SK-N-SH treated with all-trans-retinoic acid at 6 μM for 48 hours (cell line): ENCODE measurements around the gene HCFC1.

ENCODE experiments used
- ATAC-seq: fragments of 200-7000 bp; cut with Tn5 transposase; 3 replicates; pipeline ENCODE4 v1.9.1; 2020; ENCODE audit warnings: mild to moderate bottlenecking, moderate library complexity
- ARNTL ChIP-seq: fragments of 450-650 bp; formaldehyde crosslinking; IDR thresholded peaks from 2 replicates; pipeline ENCODE4 v1.5.0; 2020; ENCODE audit warnings: low read depth, mild to moderate bottlenecking, moderate library complexity, borderline replicate concordance
- BACH2 ChIP-seq: fragments of 250-450 bp; sonication (Bioruptor Pico); IDR thresholded peaks from 2 replicates; pipeline ENCODE4 v1.9.0; 2021; ENCODE audit warnings: mild to moderate bottlenecking, borderline replicate concordance
- CSDC2 ChIP-seq: fragments of 250-450 bp; sonication (Bioruptor Pico); IDR thresholded peaks from 2 replicates; pipeline ENCODE4 v1.5.0; 2020; ENCODE audit warnings: mild to moderate bottlenecking, moderate library complexity
- CSRNP3 ChIP-seq: fragments of 250-450 bp; sonication (Bioruptor Pico); IDR thresholded peaks from 2 replicates; pipeline ENCODE4 v1.5.1; 2021; ENCODE audit warnings: mild to moderate bottlenecking, moderate library complexity
- ESRRG ChIP-seq: fragments of 250-450 bp; sonication (Bioruptor Pico); IDR thresholded peaks from 2 replicates; pipeline ENCODE4 v1.6.1; 2021; ENCODE audit warnings: mild to moderate bottlenecking
- GLIS3 ChIP-seq: fragments of 250-450 bp; sonication (Bioruptor Pico); IDR thresholded peaks from 2 replicates; pipeline ENCODE4 v1.5.0; 2020; ENCODE audit warnings: mild to moderate bottlenecking, moderate library complexity
- ISL1 ChIP-seq: fragments of 250-450 bp; sonication (Bioruptor Pico); IDR thresholded peaks from 2 replicates; pipeline ENCODE4 v2.1.2; 2022; ENCODE audit warnings: mild to moderate bottlenecking, moderate library complexity
- OSR1 ChIP-seq: fragments of 250-450 bp; sonication (Bioruptor Pico); IDR thresholded peaks from 2 replicates; pipeline ENCODE4 v1.8.0; 2022; ENCODE audit warnings: moderate library complexity, mild to moderate bottlenecking, inconsistent platforms
- TCF4 ChIP-seq: fragments of 250-450 bp; sonication (Bioruptor Pico); IDR thresholded peaks from 2 replicates; pipeline ENCODE4 v1.8.0; 2021; ENCODE audit warnings: mild to moderate bottlenecking, moderate library complexity, borderline replicate concordance
- TOX ChIP-seq: fragments of 250-450 bp; sonication (Bioruptor Pico); IDR thresholded peaks from 2 replicates; pipeline ENCODE4 v1.8.0; 2021; ENCODE audit warnings: mild to moderate bottlenecking, moderate library complexity, borderline replicate concordance
- ZFP3 ChIP-seq: fragments of 250-450 bp; sonication (Bioruptor Pico); IDR thresholded peaks from 2 replicates; pipeline ENCODE4 v1.5.0; 2020; ENCODE audit warnings: mild to moderate bottlenecking, moderate library complexity
- ZFP30 ChIP-seq: fragments of 450-650 bp; formaldehyde crosslinking; IDR thresholded peaks from 2 replicates; pipeline ENCODE4 v1.5.0; 2022; ENCODE audit warnings: mild to moderate bottlenecking, moderate library complexity
- ZNF565 ChIP-seq: fragments of 450-650 bp; formaldehyde crosslinking; conservative IDR thresholded peaks from 2 replicates; pipeline ENCODE4 v1.5.0; 2020; ENCODE audit warnings: low read depth, mild to moderate bottlenecking, moderate library complexity
- ZNF70 ChIP-seq: fragments of 450-650 bp; formaldehyde crosslinking; IDR thresholded peaks from 2 replicates; pipeline ENCODE4 v1.5.0; 2020; ENCODE audit warnings: mild to moderate bottlenecking, moderate library complexity
- ZNF8 ChIP-seq: fragments of 450-650 bp; formaldehyde crosslinking; IDR thresholded peaks from 2 replicates; pipeline ENCODE4 v1.5.0; 2020; ENCODE audit warnings: mild to moderate bottlenecking, moderate library complexity
- TF ChIP-seq, protein P1 (sequence below): fragments of 250-450 bp; sonication (Bioruptor Pico); IDR thresholded peaks from 2 replicates; pipeline ENCODE4 v1.5.0; 2020; ENCODE audit warnings: mild to moderate bottlenecking, moderate library complexity
- TF ChIP-seq, protein P2 (sequence below): fragments of 250-450 bp; sonication (Bioruptor Pico); IDR thresholded peaks from 2 replicates; pipeline ENCODE4 v1.8.0; 2021; ENCODE audit warnings: low read depth, mild to moderate bottlenecking, moderate library complexity, borderline replicate concordance
- TF ChIP-seq, protein P3 (sequence below): fragments of 250-450 bp; sonication (Bioruptor Pico); IDR thresholded peaks from 2 replicates; pipeline ENCODE4 v1.8.0; 2020; ENCODE audit warnings: mild to moderate bottlenecking, moderate library complexity, borderline replicate concordance

The HCFC1 gene

DNA sequence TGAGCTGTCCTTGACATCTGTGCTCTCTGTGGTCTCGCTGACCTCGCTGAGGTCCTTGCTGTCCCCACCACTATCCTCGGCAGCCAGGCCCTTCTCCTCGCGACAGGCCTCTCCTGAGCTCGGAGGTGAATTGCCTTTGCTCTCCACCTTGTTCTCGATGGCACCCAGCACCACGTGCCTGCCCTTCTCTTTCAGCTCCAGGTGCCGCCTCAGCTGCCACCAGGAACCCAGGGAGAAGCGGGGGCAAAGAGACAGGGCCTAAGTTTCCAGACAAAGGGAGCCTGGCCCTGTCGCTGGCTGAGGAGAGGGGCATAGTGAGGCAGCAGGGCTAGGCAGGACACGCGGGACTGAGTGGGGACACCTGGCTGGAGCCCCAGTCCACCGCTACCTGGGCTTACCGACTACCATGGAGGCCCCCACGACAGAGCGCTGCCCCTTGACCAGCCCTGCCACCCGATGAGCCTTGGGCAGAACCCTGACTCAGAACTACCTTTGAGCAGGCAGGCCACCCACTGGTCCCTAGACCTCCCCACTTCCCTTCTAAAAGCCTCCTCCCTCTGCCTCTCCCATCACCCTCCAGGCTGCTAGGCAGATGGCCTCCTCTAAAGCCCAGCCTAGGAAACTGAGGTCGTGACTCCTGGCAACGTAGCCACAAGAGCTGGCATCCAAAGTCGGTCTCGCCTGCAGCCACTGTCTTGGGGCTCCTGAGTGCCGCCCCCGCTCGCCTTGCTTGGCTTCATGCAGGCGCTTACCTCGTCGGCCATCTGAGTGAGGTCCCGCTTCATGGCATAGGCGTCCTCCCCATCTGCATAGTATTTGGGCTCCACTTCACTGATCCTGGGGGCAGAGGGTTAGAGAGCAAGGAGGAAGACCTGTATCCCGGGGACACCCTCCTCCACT lies 41.4 kb downstream of the HCFC1 start (continued):
- TF ChIP-seq, protein P1, sequence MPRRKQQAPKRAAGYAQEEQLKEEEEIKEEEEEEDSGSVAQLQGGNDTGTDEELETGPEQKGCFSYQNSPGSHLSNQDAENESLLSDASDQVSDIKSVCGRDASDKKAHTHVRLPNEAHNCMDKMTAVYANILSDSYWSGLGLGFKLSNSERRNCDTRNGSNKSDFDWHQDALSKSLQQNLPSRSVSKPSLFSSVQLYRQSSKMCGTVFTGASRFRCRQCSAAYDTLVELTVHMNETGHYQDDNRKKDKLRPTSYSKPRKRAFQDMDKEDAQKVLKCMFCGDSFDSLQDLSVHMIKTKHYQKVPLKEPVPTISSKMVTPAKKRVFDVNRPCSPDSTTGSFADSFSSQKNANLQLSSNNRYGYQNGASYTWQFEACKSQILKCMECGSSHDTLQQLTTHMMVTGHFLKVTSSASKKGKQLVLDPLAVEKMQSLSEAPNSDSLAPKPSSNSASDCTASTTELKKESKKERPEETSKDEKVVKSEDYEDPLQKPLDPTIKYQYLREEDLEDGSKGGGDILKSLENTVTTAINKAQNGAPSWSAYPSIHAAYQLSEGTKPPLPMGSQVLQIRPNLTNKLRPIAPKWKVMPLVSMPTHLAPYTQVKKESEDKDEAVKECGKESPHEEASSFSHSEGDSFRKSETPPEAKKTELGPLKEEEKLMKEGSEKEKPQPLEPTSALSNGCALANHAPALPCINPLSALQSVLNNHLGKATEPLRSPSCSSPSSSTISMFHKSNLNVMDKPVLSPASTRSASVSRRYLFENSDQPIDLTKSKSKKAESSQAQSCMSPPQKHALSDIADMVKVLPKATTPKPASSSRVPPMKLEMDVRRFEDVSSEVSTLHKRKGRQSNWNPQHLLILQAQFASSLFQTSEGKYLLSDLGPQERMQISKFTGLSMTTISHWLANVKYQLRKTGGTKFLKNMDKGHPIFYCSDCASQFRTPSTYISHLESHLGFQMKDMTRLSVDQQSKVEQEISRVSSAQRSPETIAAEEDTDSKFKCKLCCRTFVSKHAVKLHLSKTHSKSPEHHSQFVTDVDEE (CRISPR knock-in tag), result no peak
- no peak for TF ChIP-seq ESRRG (CRISPR knock-in tag)
- TF ChIP-seq, protein P2, sequence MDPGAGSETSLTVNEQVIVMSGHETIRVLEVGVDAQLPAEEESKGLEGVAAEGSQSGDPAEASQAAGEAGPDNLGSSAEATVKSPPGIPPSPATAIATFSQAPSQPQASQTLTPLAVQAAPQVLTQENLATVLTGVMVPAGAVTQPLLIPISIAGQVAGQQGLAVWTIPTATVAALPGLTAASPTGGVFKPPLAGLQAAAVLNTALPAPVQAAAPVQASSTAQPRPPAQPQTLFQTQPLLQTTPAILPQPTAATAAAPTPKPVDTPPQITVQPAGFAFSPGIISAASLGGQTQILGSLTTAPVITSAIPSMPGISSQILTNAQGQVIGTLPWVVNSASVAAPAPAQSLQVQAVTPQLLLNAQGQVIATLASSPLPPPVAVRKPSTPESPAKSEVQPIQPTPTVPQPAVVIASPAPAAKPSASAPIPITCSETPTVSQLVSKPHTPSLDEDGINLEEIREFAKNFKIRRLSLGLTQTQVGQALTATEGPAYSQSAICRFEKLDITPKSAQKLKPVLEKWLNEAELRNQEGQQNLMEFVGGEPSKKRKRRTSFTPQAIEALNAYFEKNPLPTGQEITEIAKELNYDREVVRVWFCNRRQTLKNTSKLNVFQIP (CRISPR knock-in tag), result no peak
- no peak for TF ChIP-seq ZNF8 (CRISPR knock-in tag)
- TF ChIP-seq, all 23 proteins: peak for 0

DNA sequence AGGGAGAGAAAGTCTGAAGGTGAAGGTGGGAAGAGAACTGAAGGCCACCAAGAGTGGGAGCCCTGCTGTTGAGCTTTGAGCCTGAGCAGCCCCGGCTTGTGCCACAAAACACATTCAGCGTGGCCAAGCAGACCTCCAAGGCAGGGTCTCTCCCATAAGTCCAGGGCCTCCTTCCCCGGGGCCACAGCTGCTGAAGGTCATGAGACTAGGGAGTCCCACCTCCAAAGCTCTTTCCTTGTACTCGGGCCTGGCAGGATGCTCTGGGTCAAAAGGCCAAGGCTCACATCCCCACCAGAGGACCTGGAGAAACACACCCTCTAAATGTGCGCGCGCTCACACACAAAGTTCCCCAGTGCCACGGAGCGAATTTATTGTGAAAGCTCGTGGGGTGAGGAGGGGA lies 42.0 kb downstream of the HCFC1 start:
- TF ChIP-seq BACH2 (CRISPR knock-in tag) (no peak), GLIS3 (CRISPR knock-in tag) (no peak), ARNTL (CRISPR knock-in tag) (no peak), ISL1 (CRISPR knock-in tag) (no peak), TOX (no peak), ZNF8 (CRISPR knock-in tag) (no peak)
- TF ChIP-seq, protein P3, sequence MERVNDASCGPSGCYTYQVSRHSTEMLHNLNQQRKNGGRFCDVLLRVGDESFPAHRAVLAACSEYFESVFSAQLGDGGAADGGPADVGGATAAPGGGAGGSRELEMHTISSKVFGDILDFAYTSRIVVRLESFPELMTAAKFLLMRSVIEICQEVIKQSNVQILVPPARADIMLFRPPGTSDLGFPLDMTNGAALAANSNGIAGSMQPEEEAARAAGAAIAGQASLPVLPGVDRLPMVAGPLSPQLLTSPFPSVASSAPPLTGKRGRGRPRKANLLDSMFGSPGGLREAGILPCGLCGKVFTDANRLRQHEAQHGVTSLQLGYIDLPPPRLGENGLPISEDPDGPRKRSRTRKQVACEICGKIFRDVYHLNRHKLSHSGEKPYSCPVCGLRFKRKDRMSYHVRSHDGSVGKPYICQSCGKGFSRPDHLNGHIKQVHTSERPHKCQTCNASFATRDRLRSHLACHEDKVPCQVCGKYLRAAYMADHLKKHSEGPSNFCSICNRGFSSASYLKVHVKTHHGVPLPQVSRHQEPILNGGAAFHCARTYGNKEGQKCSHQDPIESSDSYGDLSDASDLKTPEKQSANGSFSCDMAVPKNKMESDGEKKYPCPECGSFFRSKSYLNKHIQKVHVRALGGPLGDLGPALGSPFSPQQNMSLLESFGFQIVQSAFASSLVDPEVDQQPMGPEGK (CRISPR knock-in tag), result no peak
- TF ChIP-seq, protein P1 (CRISPR knock-in tag), result no peak

DNA sequence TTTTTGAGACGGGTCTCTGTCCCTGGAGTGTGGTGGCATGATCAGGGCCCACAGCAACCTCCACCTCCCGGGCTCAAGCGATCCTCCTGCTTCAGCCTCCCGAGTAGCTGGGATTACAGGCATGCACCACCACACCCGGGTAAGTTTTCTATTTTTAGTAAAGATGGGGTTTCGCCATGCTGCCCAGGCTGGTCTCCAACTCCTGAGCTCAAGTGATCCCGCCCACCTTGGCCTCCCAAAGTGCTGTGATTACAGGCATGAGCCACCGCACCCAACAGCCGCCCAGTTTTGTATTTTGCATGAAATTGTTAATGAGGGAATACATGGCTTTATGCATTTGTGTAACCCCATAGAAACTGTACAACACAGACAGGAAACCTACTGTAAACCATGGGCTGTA lies 42.8 kb downstream of the HCFC1 start:
- ATAC-seq, result no peak
- no peak for TF ChIP-seq ZFP3 (CRISPR knock-in tag)
- TF ChIP-seq CSRNP3, result no peak
- no peak for TF ChIP-seq ZNF565
- no peak for TF ChIP-seq ZNF8 (CRISPR knock-in tag)
- TF ChIP-seq ZNF70, result no peak
- no peak for TF ChIP-seq CSDC2 (CRISPR knock-in tag)
- no peak for TF ChIP-seq ZFP30 (CRISPR knock-in tag)
- no peak for TF ChIP-seq ARNTL (CRISPR knock-in tag)
- no peak for TF ChIP-seq TCF4 (CRISPR knock-in tag)
- TF ChIP-seq OSR1 (CRISPR knock-in tag), result no peak
- TF ChIP-seq, protein P1 (CRISPR knock-in tag), result no peak
- TF ChIP-seq TOX, result no peak
- TF ChIP-seq, protein P2 (CRISPR knock-in tag), result no peak

More for the DNA sequence above, 42.0 kb downstream of the HCFC1 start:
- ATAC-seq, result no peak
